Subcutaneous abdominal adipose tissue (tissue), 5 donors: ENCODE measurements around the gene IPO7.

ENCODE experiments used
- H3K27ac ChIP-seq: one replicate; pipeline ENCODE4 v1.7.0; 2013; ENCODE audit warnings: low read depth, mild to moderate bottlenecking, inconsistent platforms, low read length, moderate library complexity
- H3K27me3 ChIP-seq, 5 donors: one replicate each; pipeline ENCODE4 v1.7.0; 2013; ENCODE audit warnings: low read length in 5 of 5, inconsistent platforms in 1 of 5; ENCODE audit not compliant: control insufficient read depth in 5 of 5, insufficient read depth in 4 of 5
- H3K36me3 ChIP-seq, 5 donors: one replicate each; pipeline ENCODE4 v1.7.0; 2013; ENCODE audit warnings: low read length in 5 of 5; ENCODE audit not compliant: control insufficient read depth in 5 of 5, insufficient read depth in 5 of 5
- H3K4me1 ChIP-seq, 5 donors: one replicate each; pipeline ENCODE4 v1.7.0; 2013; ENCODE audit warnings: low read length in 5 of 5, mild to moderate bottlenecking in 3 of 5, moderate library complexity in 1 of 5; ENCODE audit not compliant: control insufficient read depth in 5 of 5, insufficient read depth in 5 of 5
- H3K4me3 ChIP-seq, 5 donors: one replicate each; pipeline ENCODE4 v1.7.0; 2013; ENCODE audit warnings: low read length in 5 of 5, low read depth in 1 of 5
- H3K9ac ChIP-seq, 5 donors: one replicate each; pipeline ENCODE4 v1.7.0; 2013; ENCODE audit warnings: low read length in 5 of 5, mild to moderate bottlenecking in 4 of 5, moderate library complexity in 3 of 5
- H3K9me3 ChIP-seq, 5 donors: one replicate each; pipeline ENCODE4 v1.7.0; 2013; ENCODE audit warnings: low read length in 5 of 5; ENCODE audit not compliant: control insufficient read depth in 5 of 5
- donor health status: healthy.
- donor health status: healthy.
- donor health status: healthy.
- donor health status: healthy.
- donor health status: healthy.

Gene IPO7

GRCh38 chr11:9459667-9460321 lies 75.3 kb downstream of the IPO7 start:
- H3K27ac ChIP-seq = peak overlapping the region; percentile 100
- peak overlapping the region; percentile 85 to 100 (median 97) for H3K4me3 ChIP-seq
- H3K27me3 ChIP-seq = no peaks in the 10 kb centered on the region
- peak overlapping the region; percentile 63 to 100 (median 100) for H3K9ac ChIP-seq
- H3K4me1 ChIP-seq = peaks cover 0 to 24% (median 20%) of the 10 kb centered on the region in 5 donors
- H3K9me3 ChIP-seq = no peaks in the 10 kb centered on the region
- H3K36me3 ChIP-seq = no peaks in the 10 kb centered on the region

- Histone ChIP-seq H3K27me3 (no peaks in the 10 kb centered on the region), H3K9me3 (no peaks in the 10 kb centered on the region), H3K9ac (peak within 1 kb of the TSS; percentile 98 to 100 (median 100)), H3K27ac (peak within 1 kb of the TSS; percentile 100), H3K36me3 (no peaks in the 10 kb centered on the region), H3K4me3 (peak within 1 kb of the TSS; percentile 85 to 100 (median 97)), H3K4me1 (peaks cover 0 to 24% (median 20%) of the 10 kb centered on the region in 5 donors)
Measured at GRCh38 chr11:9460322-9461062, 76.0 kb downstream of the IPO7 start, which contains the start of gene ZNF143. Gene ZNF143 (plus strand): TSS chr11:9461012. CDS start chr11:9471309, 10,297 bp downstream.

- H3K9me3 ChIP-seq = no peaks in the 10 kb centered on the region
- no peaks in the 10 kb centered on the region for H3K36me3 ChIP-seq
- peak overlapping the region; percentile 99 for H3K27ac ChIP-seq
- peak overlapping the region; percentile 89 to 98 (median 96) for H3K9ac ChIP-seq
- H3K4me3 ChIP-seq = peak overlapping the region; percentile 70 to 100 (median 77)
- peaks cover 0 to 24% (median 20%) of the 10 kb centered on the region in 5 donors for H3K4me1 ChIP-seq
- no peaks in the 10 kb centered on the region for H3K27me3 ChIP-seq
Measured at GRCh38 chr11:9461063-9461759, 76.8 kb downstream of the IPO7 start.

DNA sequence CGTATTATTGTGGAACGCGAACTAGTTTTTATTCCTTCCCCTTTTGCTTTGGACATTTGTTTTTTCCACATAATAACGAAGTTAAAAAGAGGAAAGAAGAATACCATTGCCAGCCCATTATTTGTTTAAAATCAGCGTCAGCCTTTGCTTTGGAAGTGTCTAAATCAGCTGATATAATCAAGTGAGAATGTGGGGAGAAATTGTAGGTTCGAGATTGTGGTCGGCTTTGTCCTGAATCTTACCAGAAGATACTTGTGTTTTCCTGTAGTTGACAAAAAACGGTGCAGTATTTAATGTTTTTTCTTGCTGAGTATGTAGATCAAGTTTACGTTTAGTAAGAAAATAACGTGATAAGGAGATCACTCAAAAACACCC lies 77.3 kb downstream of the IPO7 start:
- H3K9me3 ChIP-seq = no peaks in the 10 kb centered on the region
- peaks cover 0 to 24% (median 20%) of the 10 kb centered on the region in 5 donors for H3K4me1 ChIP-seq
- peak overlapping the region; percentile 70 to 100 (median 77) for H3K4me3 ChIP-seq
- no peaks in the 10 kb centered on the region for H3K27me3 ChIP-seq
- H3K27ac ChIP-seq = peak overlapping the region; percentile 99
- no peaks in the 10 kb centered on the region for H3K36me3 ChIP-seq
- H3K9ac ChIP-seq = peak overlapping the region; percentile 89 to 98 (median 96)

GRCh38 chr11:9462172-9462799 lies 77.8 kb downstream of the IPO7 start:
- peak overlapping the region; percentile 89 to 98 (median 96) for H3K9ac ChIP-seq
- H3K4me1 ChIP-seq = peaks cover 0 to 24% (median 20%) of the 10 kb centered on the region in 5 donors
- no peaks in the 10 kb centered on the region for H3K36me3 ChIP-seq
- H3K27me3 ChIP-seq = no peaks in the 10 kb centered on the region
- no peaks in the 10 kb centered on the region for H3K9me3 ChIP-seq
- H3K4me3 ChIP-seq = peak overlapping the region; percentile 70 to 100 (median 77)
- peak overlapping the region; percentile 99 for H3K27ac ChIP-seq

DNA sequence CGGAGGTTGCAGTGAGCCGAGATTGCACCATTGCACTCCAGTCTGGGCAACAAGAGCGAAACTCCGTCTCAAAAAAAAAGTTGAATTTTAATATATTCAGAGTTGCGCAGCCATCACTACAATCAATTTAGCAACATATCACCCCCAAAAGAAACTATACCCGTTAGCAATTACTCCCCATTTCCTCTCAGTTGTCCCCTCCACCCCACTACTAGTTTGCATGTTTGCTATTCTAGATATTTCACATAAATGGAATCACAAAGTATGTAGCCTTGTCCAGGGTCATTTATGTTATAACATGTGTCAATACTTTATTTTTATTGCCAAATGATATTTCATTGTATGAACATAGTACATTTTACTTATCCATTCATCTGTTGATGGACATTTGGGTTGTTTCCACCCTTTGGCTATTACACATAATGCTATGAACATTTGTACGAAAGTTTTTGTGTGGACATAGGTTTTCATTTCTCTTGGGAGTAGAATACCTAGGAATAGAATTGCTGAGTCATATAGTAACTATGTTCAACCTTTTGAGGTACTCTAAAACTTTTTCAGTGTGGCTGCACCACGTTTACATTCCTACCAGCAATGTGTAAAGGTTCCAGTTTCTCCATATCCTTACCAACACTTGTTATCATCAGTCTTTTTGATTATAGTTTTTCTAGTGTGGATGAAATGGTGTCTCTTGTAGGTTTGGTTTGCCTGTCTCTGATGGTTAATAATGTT lies 78.5 kb downstream of the IPO7 start:
- no peaks in the 10 kb centered on the region for H3K27me3 ChIP-seq
- H3K27ac ChIP-seq = no peak overlapping the region
- no peak overlapping the region for H3K9ac ChIP-seq
- peaks cover 0 to 24% (median 20%) of the 10 kb centered on the region in 5 donors for H3K4me1 ChIP-seq
- H3K36me3 ChIP-seq = no peaks in the 10 kb centered on the region
- no peaks in the 10 kb centered on the region for H3K9me3 ChIP-seq
- H3K4me3 ChIP-seq = no peak overlapping the region

DNA sequence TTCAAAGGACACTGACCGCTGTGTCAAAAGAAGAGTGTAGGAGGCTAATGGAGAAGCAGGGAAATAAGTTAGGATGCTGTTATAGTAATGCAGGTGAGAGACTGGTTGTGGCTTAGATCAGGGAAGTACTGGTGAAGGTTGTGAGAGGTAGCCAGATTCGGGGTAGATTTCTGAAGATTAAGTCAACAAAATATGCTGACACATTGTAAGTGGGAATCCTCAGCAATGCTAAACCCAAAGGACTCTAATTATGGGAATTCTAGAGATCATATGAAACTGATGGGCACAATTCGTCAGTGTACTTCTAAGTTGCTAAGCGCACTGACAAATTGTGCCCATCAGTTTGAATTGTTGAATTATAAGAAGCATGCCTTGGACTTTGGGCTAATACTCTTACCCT lies 86.3 kb downstream of the IPO7 start:
- Histone ChIP-seq H3K27ac (no peak overlapping the region), H3K36me3 (peaks cover 22 to 45% (median 39%) of the 10 kb centered on the region in 5 donors), H3K4me1 (no peaks in the 10 kb centered on the region), H3K4me3 (no peak overlapping the region), H3K9ac (no peak overlapping the region), H3K27me3 (no peaks in the 10 kb centered on the region), H3K9me3 (no peaks in the 10 kb centered on the region)

DNA sequence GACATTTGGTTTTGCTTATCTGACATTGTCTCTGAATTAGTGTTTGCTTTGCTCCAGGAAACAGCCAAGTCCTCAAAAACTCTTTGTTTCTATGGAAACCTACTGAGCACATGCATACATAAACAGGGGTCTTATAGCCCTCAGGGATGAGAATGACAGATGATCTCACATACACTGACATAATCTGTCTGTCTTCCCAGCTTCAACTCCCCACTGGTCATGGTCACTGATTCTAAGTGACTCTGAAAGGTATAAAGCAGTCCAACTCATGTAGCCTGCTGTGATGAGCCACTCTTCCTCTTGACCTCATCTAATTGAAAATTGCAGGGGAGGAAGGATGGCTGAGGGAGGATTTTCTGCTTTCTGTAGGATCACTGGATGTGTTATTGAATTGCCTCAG lies 89.0 kb downstream of the IPO7 start:
- H3K4me3 ChIP-seq = no peak overlapping the region
- no peaks in the 10 kb centered on the region for H3K4me1 ChIP-seq
- no peaks in the 10 kb centered on the region for H3K27me3 ChIP-seq
- H3K36me3 ChIP-seq = peaks cover 25 to 57% (median 44%) of the 10 kb centered on the region in 5 donors
- no peak overlapping the region for H3K27ac ChIP-seq
- no peak overlapping the region for H3K9ac ChIP-seq
- H3K9me3 ChIP-seq = no peaks in the 10 kb centered on the region

- no peak overlapping the region for H3K27ac ChIP-seq
- no peaks in the 10 kb centered on the region for H3K27me3 ChIP-seq
- peaks cover 11 to 60% (median 43%) of the 10 kb centered on the region in 5 donors for H3K36me3 ChIP-seq
- H3K4me1 ChIP-seq = no peaks in the 10 kb centered on the region
- H3K9me3 ChIP-seq = no peaks in the 10 kb centered on the region
- H3K9ac ChIP-seq = no peak overlapping the region
- H3K4me3 ChIP-seq = no peak overlapping the region
Measured at GRCh38 chr11:9479899-9480298, 95.4 kb downstream of the IPO7 start.
